Esophagus squamous epithelium (tissue), 5 donors: ENCODE data around the gene TNFRSF25. TPM values are rescaled to one million over a fixed set of nuclear protein-coding genes. Genes with fewer than 3 reads are reported as not detected.

Experiments
- DNase-seq: peaks from one replicate; lab custom pipeline; 2025; lab: John Stamatoyannopoulos, UW
- H3K27ac ChIP-seq, 4 donors: fragments of 200-600 bp; sonication (generic); one replicate each; pipeline ENCODE4 v1.5.1; 2016 to 2019; ENCODE audit warnings: mild to moderate bottlenecking in 1 of 4
- H3K27me3 ChIP-seq, 4 donors: fragments of 200-600 bp; sonication (generic); 1 replicate in 3 of 4; 2 replicates in 1 of 4; pipeline versions ENCODE4 v1.5.1 to v1.6.0; 2017 to 2021; ENCODE audit warnings: antibody characterized with exemption in 1 of 4
- H3K36me3 ChIP-seq, 3 donors: fragments of 200-600 bp; sonication (generic); one replicate each; pipeline ENCODE4 v1.5.1; 2016 to 2019
- H3K4me1 ChIP-seq, 3 donors: fragments of 200-600 bp; sonication (generic); one replicate each; pipeline ENCODE4 v1.5.1; 2017 to 2019
- H3K4me3 ChIP-seq, 4 donors: fragments of 200-600 bp; sonication (generic); 1 replicate in 3 of 4; 2 replicates in 1 of 4; pipeline ENCODE4 v1.5.1; 2016 to 2019; ENCODE audit warnings: mild to moderate bottlenecking in 2 of 4, moderate library complexity in 1 of 4
- H3K9me3 ChIP-seq, 3 donors: fragments of 200-600 bp; sonication (generic); one replicate each; pipeline ENCODE4 v1.5.1; 2016 to 2019
- CTCF ChIP-seq, 6 experiments: fragments of 450-650 bp in 4 of 6; fragments of 200-600 bp in 2 of 6; sonication (generic) in 2 of 6; IDR thresholded peaks; one replicate each; pipeline ENCODE4 v1.5.1; 2016 to 2019; ENCODE audit warnings: antibody characterized with exemption in 6 of 6, mild to moderate bottlenecking in 4 of 6, moderate library complexity in 4 of 6
- POLR2A ChIP-seq, 4 donors: fragments of 450-650 bp; IDR thresholded peaks; one replicate each; pipeline ENCODE4 v1.6.1; 2017; ENCODE audit warnings: antibody characterized with exemption in 4 of 4, mild to moderate bottlenecking in 4 of 4, moderate library complexity in 3 of 4
- WGBS, 2 donors: methylation state at CpG; one replicate each; pipeline ENCODE4 v1.1.5; 2018; 5-methylcytosine and 5-hydroxymethylcytosine counted together
- intact Hi-C: fragments of 100-400 bp; cut with DNase I; formaldehyde crosslinking; loops from one replicate; pipeline ENCODE4 v1.15.0; 2022
- total RNA-seq, 4 donors: library from RNA; depleted of rRNA; stranded (reverse); fragments of >200 nt; gene quantifications; one replicate each; pipeline ENCODE4 v1.1.0, GENCODE V29; 2016
- donor health status: DM: yes; HTN: yes; CAD: no.

Gene TNFRSF25
- total RNA-seq, 4 donors from 2014 or later = 22.1 to 47.3 (median 34.3) TPM

GRCh38 chr1:6489383-6489765, 23.4 kb upstream of the TNFRSF25 start:
- WGBS, 2 donors = 49 to 60% methylated on average over 1 to 3 of the region's 9 CpGs
- TF ChIP-seq POLR2A (IDR thresholded peaks at IDR 0.05) (no peak), CTCF (IDR thresholded peaks at IDR 0.05) (no peak)
- Histone ChIP-seq H3K4me1 (peaks cover 40 to 93% (median 62%) of the 10 kb centered on the region in 3 donors), H3K36me3 (no peaks in the 10 kb centered on the region), H3K4me3 (peak overlapping the region; percentile 71 to 80 (median 78)), H3K9me3 (no peaks in the 10 kb centered on the region), H3K27ac (peak overlapping the region; percentile 90 to 97 (median 93)), H3K27me3 (peaks cover 0 to 38% (median 0%) of the 10 kb centered on the region in 4 donors)
- intact Hi-C loops = no loop called here
- no peak for DNase-seq

- TF ChIP-seq CTCF (IDR thresholded peaks at IDR 0.05) (no peak), POLR2A (IDR thresholded peaks at IDR 0.05) (peak in 1 of 4 donors; percentile 50)
- intact Hi-C loops = no loop called here
- H3K27me3 ChIP-seq = peaks cover 0 to 42% (median 0%) of the 10 kb centered on the region in 4 donors
- no peaks in the 10 kb centered on the region for H3K9me3 ChIP-seq
- H3K4me3 ChIP-seq = peak overlapping the region; percentile 71 to 80 (median 78)
- H3K36me3 ChIP-seq = no peaks in the 10 kb centered on the region
- H3K4me1 ChIP-seq = peaks cover 40 to 99% (median 62%) of the 10 kb centered on the region in 3 donors
- H3K27ac ChIP-seq = peak overlapping the region; percentile 90 to 97 (median 93)
- DNase-seq = no peak
- WGBS, 2 donors = 60 to 80% methylated on average over 1 to 2 of the region's 13 CpGs
These were observed 22.8 kb upstream of the TNFRSF25 start for GRCh38 chr1:6488602-6489382.

GRCh38 chr1:6487804-6488484, 22.0 kb upstream of the TNFRSF25 start:
- Histone ChIP-seq H3K4me1 (peaks cover 40 to 100% (median 62%) of the 10 kb centered on the region in 3 donors), H3K27ac (peak overlapping the region; percentile 90 to 97 (median 93)), H3K27me3 (peaks cover 0 to 42% (median 0%) of the 10 kb centered on the region in 4 donors), H3K4me3 (peak overlapping the region in 1 of 4 donors; percentile 79), H3K36me3 (no peaks in the 10 kb centered on the region), H3K9me3 (no peaks in the 10 kb centered on the region)
- WGBS, 2 donors = 79 to 80% methylated on average over 9 to 10 of the region's 14 CpGs
- intact Hi-C loops = no loop called here
- DNase-seq = no peak
- no peak for TF ChIP-seq POLR2A (IDR thresholded peaks at IDR 0.05)
- TF ChIP-seq CTCF (IDR thresholded peaks at IDR 0.05) = peak in 1 of 6 experiments; percentile 4

- intact Hi-C loops = no loop called here
- H3K9me3 ChIP-seq = no peaks in the 10 kb centered on the region
- WGBS, 2 donors = 4 to 7% methylated on average over 3 to 8 of the region's 15 CpGs
- DNase-seq = no peak
- TF ChIP-seq POLR2A (IDR thresholded peaks at IDR 0.05) (peak in 1 of 4 donors; percentile 11), CTCF (IDR thresholded peaks at IDR 0.05) (peak; percentile 80 to 95 (median 89))
- peak overlapping the region; percentile 69 to 97 (median 93) for H3K27ac ChIP-seq
- H3K4me1 ChIP-seq = peaks cover 30 to 87% (median 55%) of the 10 kb centered on the region in 3 donors
- no peaks in the 10 kb centered on the region for H3K36me3 ChIP-seq
- H3K4me3 ChIP-seq = peak overlapping the region; percentile 49 to 69 (median 65)
- H3K27me3 ChIP-seq = peaks cover 0 to 42% (median 0%) of the 10 kb centered on the region in 4 donors
These were observed 20.5 kb upstream of the TNFRSF25 start for GRCh38 chr1:6486433-6487011.
